ENCODE results near the gene RPL39L. TPM values are rescaled to one million over a fixed set of nuclear protein-coding genes. Genes with fewer than 3 reads are reported as not detected.

RPL39L gene
- total RNA-seq, 4 donors from 2014 or later = 3.6 to 9.1 (median 7.5) TPM

GRCh38 chr3:187079090-187080022 lies 59.9 kb downstream of the RPL39L start:
- DNase-seq (ENCODE audit: extremely low spot score) = no peak
- H3K27me3 ChIP-seq = no peaks in the 10 kb centered on the region
- intact Hi-C loops (cut with DNase I) = no loop called here
- peaks cover 0 to 4% (median 0%) of the 10 kb centered on the region in 4 donors for H3K4me1 ChIP-seq
- H3K4me3 ChIP-seq = no peak overlapping the region
- peaks cover 0 to 49% (median 17%) of the 10 kb centered on the region in 4 donors for H3K36me3 ChIP-seq
- no peak for TF ChIP-seq EP300 (IDR thresholded peaks at IDR 0.05)
- no peak overlapping the region for H3K27ac ChIP-seq (replicated peaks in 1 of 4)
- WGBS = 92% methylated on average over 8 of the region's 8 CpGs
- no peaks in the 10 kb centered on the region for H3K9me3 ChIP-seq

GRCh38 chr3:187077537-187077936 lies 61.8 kb downstream of the RPL39L start:
- TF ChIP-seq EP300 (IDR thresholded peaks at IDR 0.05) = no peak
- TF ChIP-seq POLR2AphosphoS5 (IDR thresholded peaks at IDR 0.05) = no peak
- no peak for TF ChIP-seq CTCF (IDR thresholded peaks at IDR 0.05)
- no peak for TF ChIP-seq POLR2A (IDR thresholded peaks at IDR 0.05; ENCODE audit: low read depth)
- Histone ChIP-seq H3K27ac (replicated peaks in 1 of 4) (no peak overlapping the region), H3K4me3 (no peak overlapping the region), H3K9me3 (no peaks in the 10 kb centered on the region), H3K27me3 (no peaks in the 10 kb centered on the region), H3K36me3 (peaks cover 0 to 67% (median 25%) of the 10 kb centered on the region in 4 donors), H3K4me1 (no peaks in the 10 kb centered on the region)
- intact Hi-C loops (cut with DNase I) = no loop called here
- 85% methylated on average over 5 of the region's 5 CpGs for WGBS
- no peak for DNase-seq (ENCODE audit: extremely low spot score)

- WGBS = 94% methylated on average over 3 of the region's 3 CpGs
- intact Hi-C loops (cut with DNase I) = no loop called here
- H3K9me3 ChIP-seq = no peaks in the 10 kb centered on the region
These were observed 62.2 kb downstream of the RPL39L start for GRCh38 chr3:187077085-187077484.

GRCh38 chr3:187076297-187076696 lies 63.0 kb downstream of the RPL39L start:
- no peak for DNase-seq (ENCODE audit: extremely low spot score)
- no peak overlapping the region for H3K4me3 ChIP-seq
- no peaks in the 10 kb centered on the region for H3K9me3 ChIP-seq
- H3K36me3 ChIP-seq = peaks cover 0 to 76% (median 26%) of the 10 kb centered on the region in 4 donors
- no peaks in the 10 kb centered on the region for H3K4me1 ChIP-seq
- WGBS = 97% methylated on average over 6 of the region's 6 CpGs
- TF ChIP-seq CTCF (IDR thresholded peaks at IDR 0.05) (no peak), EP300 (IDR thresholded peaks at IDR 0.05) (no peak), POLR2A (IDR thresholded peaks at IDR 0.05; ENCODE audit: low read depth) (no peak), POLR2AphosphoS5 (IDR thresholded peaks at IDR 0.05) (no peak)
- intact Hi-C loops (cut with DNase I) = no loop called here
- no peak overlapping the region for H3K27ac ChIP-seq (replicated peaks in 1 of 4)
- H3K27me3 ChIP-seq = no peaks in the 10 kb centered on the region

More at GRCh38 chr3:187077085-187077484, 62.2 kb downstream of the RPL39L start:
- no peaks in the 10 kb centered on the region for H3K4me1 ChIP-seq
- H3K27me3 ChIP-seq = no peaks in the 10 kb centered on the region
- H3K27ac ChIP-seq (replicated peaks in 1 of 4) = no peak overlapping the region
- H3K4me3 ChIP-seq = no peak overlapping the region
- H3K36me3 ChIP-seq = peaks cover 0 to 72% (median 26%) of the 10 kb centered on the region in 4 donors
- no peak for DNase-seq (ENCODE audit: extremely low spot score)
- TF ChIP-seq POLR2A (IDR thresholded peaks at IDR 0.05; ENCODE audit: low read depth) (no peak), POLR2AphosphoS5 (IDR thresholded peaks at IDR 0.05) (no peak), EP300 (IDR thresholded peaks at IDR 0.05) (no peak), CTCF (IDR thresholded peaks at IDR 0.05) (no peak)

GRCh38 chr3:187074846-187075245 lies 64.5 kb downstream of the RPL39L start:
- Histone ChIP-seq H3K9me3 (no peaks in the 10 kb centered on the region), H3K4me3 (no peak overlapping the region), H3K27ac (replicated peaks in 1 of 4) (no peak overlapping the region), H3K4me1 (no peaks in the 10 kb centered on the region), H3K36me3 (peaks cover 0 to 78% (median 26%) of the 10 kb centered on the region in 4 donors), H3K27me3 (no peaks in the 10 kb centered on the region)
- intact Hi-C loops (cut with DNase I) = no loop called here
- TF ChIP-seq POLR2A (IDR thresholded peaks at IDR 0.05; ENCODE audit: low read depth) = no peak
- TF ChIP-seq CTCF (IDR thresholded peaks at IDR 0.05) = no peak
- TF ChIP-seq EP300 (IDR thresholded peaks at IDR 0.05) = no peak
- TF ChIP-seq POLR2AphosphoS5 (IDR thresholded peaks at IDR 0.05) = no peak
- DNase-seq (ENCODE audit: extremely low spot score) = no peak

Data from esophagus muscularis mucosa (tissue), 4 donors.